Loucy (cell line): ENCODE measurements around the gene SNX24.

Experiments
- H2AFZ ChIP-seq: fragments of 200-600 bp; sonication (generic); 2 replicates; pipeline ENCODE4 v1.6.0; 2016; ENCODE audit warnings: antibody characterized with exemption, mild to moderate bottlenecking, low read length, moderate library complexity
- H3F3A ChIP-seq: fragments of 200-600 bp; 2 replicates; pipeline ENCODE4 v1.6.0; 2016; ENCODE audit warnings: antibody characterized with exemption, low read depth, mild to moderate bottlenecking
- H3K27me3 ChIP-seq: fragments of 200-600 bp; sonication (generic); 2 replicates; pipeline ENCODE4 v1.6.1; 2014; ENCODE audit warnings: low read length, mild to moderate bottlenecking; ENCODE audit not compliant: insufficient read depth, poor library complexity, severe bottlenecking
- H3K36me3 ChIP-seq: fragments of 200-600 bp; sonication (generic); 2 replicates; pipeline ENCODE4 v1.6.1; 2016; ENCODE audit warnings: low read length; ENCODE audit not compliant: insufficient read depth
- H3K4me1 ChIP-seq: fragments of 200-600 bp; sonication (generic); 2 replicates; pipeline ENCODE4 v1.5.1; 2014; ENCODE audit warnings: low read length, mild to moderate bottlenecking; ENCODE audit not compliant: insufficient read depth, poor library complexity, severe bottlenecking
- H3K4me2 ChIP-seq: fragments of 200-600 bp; sonication (generic); 2 replicates; pipeline ENCODE4 v1.6.0; 2014; ENCODE audit warnings: antibody characterized with exemption, low read length, low read depth, mild to moderate bottlenecking; ENCODE audit not compliant: poor library complexity, severe bottlenecking
- H3K4me3 ChIP-seq: fragments of 200-600 bp; sonication (generic); 2 replicates; pipeline ENCODE4 v1.5.1; 2014; ENCODE audit warnings: low read length, mild to moderate bottlenecking, mixed read lengths; ENCODE audit not compliant: poor library complexity, severe bottlenecking
- H3K79me2 ChIP-seq: fragments of 200-600 bp; sonication (generic); 2 replicates; pipeline ENCODE4 v1.6.1; 2014; ENCODE audit warnings: low read length; ENCODE audit not compliant: insufficient read depth
- H3K9ac ChIP-seq: fragments of 200-600 bp; sonication (generic); 2 replicates; pipeline ENCODE4 v1.6.0; 2014; ENCODE audit warnings: mild to moderate bottlenecking, low read depth, low read length, moderate library complexity; ENCODE audit not compliant: poor library complexity, severe bottlenecking
- H3K9me2 ChIP-seq: fragments of 200-600 bp; sonication (generic); replicated peaks from 2 replicates; pipeline ENCODE4 v1.6.1; 2016; ENCODE audit warnings: low read depth, low read length, mixed read lengths
- H3K9me3 ChIP-seq: fragments of 200-600 bp; sonication (generic); 2 replicates; pipeline ENCODE4 v1.6.1; 2014; ENCODE audit warnings: mild to moderate bottlenecking, antibody characterized with exemption, low read length, low read depth; ENCODE audit not compliant: insufficient read depth
- H4K20me1 ChIP-seq: fragments of 200-600 bp; sonication (generic); 2 replicates; pipeline ENCODE4 v1.6.0; 2014; ENCODE audit warnings: antibody characterized with exemption, low read length, mild to moderate bottlenecking; ENCODE audit not compliant: insufficient read depth, poor library complexity, severe bottlenecking
- EZH2phosphoT487 ChIP-seq: fragments of 200-600 bp; IDR thresholded peaks from 2 replicates; pipeline ENCODE4 v1.6.1; 2018; ENCODE audit warnings: antibody characterized with exemption, mild to moderate bottlenecking, moderate library complexity, borderline replicate concordance
- TF ChIP-seq, protein P1 (sequence below): fragments of 200-600 bp; sonication (generic); conservative IDR thresholded peaks from 2 replicates; pipeline ENCODE4 v1.5.1; 2014; ENCODE audit warnings: mild to moderate bottlenecking, antibody characterized with exemption, low read length

Gene SNX24

DNA sequence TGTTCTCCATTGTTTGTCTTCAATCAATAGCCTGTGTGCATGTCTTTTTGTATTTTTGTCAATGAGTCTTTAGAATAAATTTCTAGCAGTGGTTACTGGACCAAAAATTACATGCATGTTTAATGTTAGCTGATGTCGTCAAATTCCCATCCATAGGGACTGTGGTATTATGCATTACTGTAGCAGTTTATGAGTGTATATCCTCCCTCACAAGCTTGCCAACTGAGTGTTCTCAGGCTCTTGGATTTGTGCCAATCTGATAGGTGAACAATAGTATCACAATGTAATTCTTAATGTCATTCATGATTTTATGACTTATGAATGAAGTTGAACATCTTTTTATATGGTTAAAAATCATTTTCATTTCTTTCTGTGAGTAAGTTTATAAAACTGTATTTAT lies 13.0 kb downstream of the SNX24 start:
- Histone ChIP-seq H2AFZ (no peak overlapping the region), H3K79me2 (no peaks in the 10 kb centered on the region), H3K4me2 (no peak overlapping the region), H3K9ac (no peak overlapping the region), H3K27me3 (no peaks in the 10 kb centered on the region), H3K9me2 (no peaks in the 10 kb centered on the region), H4K20me1 (no peaks in the 10 kb centered on the region), H3F3A (no peaks in the 10 kb centered on the region), H3K4me3 (no peak overlapping the region), H3K36me3 (no peaks in the 10 kb centered on the region), H3K9me3 (no peaks in the 10 kb centered on the region), H3K4me1 (no peaks in the 10 kb centered on the region)
- TF ChIP-seq, protein P1, sequence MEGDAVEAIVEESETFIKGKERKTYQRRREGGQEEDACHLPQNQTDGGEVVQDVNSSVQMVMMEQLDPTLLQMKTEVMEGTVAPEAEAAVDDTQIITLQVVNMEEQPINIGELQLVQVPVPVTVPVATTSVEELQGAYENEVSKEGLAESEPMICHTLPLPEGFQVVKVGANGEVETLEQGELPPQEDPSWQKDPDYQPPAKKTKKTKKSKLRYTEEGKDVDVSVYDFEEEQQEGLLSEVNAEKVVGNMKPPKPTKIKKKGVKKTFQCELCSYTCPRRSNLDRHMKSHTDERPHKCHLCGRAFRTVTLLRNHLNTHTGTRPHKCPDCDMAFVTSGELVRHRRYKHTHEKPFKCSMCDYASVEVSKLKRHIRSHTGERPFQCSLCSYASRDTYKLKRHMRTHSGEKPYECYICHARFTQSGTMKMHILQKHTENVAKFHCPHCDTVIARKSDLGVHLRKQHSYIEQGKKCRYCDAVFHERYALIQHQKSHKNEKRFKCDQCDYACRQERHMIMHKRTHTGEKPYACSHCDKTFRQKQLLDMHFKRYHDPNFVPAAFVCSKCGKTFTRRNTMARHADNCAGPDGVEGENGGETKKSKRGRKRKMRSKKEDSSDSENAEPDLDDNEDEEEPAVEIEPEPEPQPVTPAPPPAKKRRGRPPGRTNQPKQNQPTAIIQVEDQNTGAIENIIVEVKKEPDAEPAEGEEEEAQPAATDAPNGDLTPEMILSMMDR = no peak
- TF ChIP-seq EZH2phosphoT487 = no peak

DNA sequence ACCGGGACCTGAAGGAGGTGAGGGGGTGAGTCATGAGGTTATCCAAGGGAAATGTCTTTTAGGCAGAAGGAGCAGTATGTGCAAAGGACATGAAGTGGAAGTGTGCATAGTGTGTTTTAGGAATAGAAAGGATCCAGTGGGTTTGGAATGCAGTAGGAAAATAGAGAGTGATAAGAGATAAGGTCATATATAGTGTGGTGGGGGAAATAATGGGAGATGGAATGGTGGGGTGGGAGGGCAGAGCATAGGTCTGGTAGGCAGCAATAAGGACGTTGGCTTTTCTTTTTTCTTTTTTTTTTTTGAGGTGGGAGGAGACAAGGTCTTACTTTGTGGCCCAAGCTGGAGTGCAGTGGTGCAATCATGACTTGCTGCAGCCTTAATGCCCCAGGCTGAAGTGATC lies 17.8 kb downstream of the SNX24 start:
- H3K36me3 ChIP-seq = no peaks in the 10 kb centered on the region
- H3K4me1 ChIP-seq = no peaks in the 10 kb centered on the region
- no peak overlapping the region for H3K4me2 ChIP-seq
- H3K9me2 ChIP-seq = no peaks in the 10 kb centered on the region
- no peaks in the 10 kb centered on the region for H3K79me2 ChIP-seq
- H3K9ac ChIP-seq = no peak overlapping the region
- no peaks in the 10 kb centered on the region for H3K9me3 ChIP-seq
- no peaks in the 10 kb centered on the region for H4K20me1 ChIP-seq
- H3K4me3 ChIP-seq = no peak overlapping the region
- H3F3A ChIP-seq = no peaks in the 10 kb centered on the region
- H2AFZ ChIP-seq = no peak overlapping the region
- H3K27me3 ChIP-seq = no peaks in the 10 kb centered on the region
- TF ChIP-seq EZH2phosphoT487 = no peak
- TF ChIP-seq, protein P1 = no peak

DNA sequence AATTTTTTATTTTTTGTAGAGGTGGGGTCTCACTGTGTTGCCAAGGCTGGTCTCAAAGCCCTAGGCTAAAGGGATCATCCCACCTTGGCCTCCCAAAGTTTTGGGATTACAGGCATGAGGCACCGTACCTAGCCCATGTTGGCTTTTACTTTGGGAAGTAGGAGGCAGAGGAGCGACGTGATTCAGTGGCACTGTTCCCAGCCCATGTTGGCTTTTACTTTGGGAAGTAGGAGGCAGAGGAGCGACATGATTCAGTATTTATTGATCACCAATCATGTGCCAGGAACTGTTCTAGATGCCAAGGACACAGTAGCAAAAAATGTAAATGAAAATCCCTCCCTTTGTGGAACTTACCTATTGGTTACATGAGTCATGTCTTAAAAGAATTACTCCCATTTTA lies 18.3 kb downstream of the SNX24 start:
- H3F3A ChIP-seq = no peaks in the 10 kb centered on the region
- H3K9ac ChIP-seq = no peak overlapping the region
- H3K4me2 ChIP-seq = no peak overlapping the region
- H2AFZ ChIP-seq = no peak overlapping the region
- TF ChIP-seq, protein P1 = no peak
- TF ChIP-seq EZH2phosphoT487 = no peak
- H3K27me3 ChIP-seq = no peaks in the 10 kb centered on the region
- no peak overlapping the region for H3K4me3 ChIP-seq
- no peaks in the 10 kb centered on the region for H3K4me1 ChIP-seq
- H3K9me2 ChIP-seq = no peaks in the 10 kb centered on the region
- no peaks in the 10 kb centered on the region for H3K36me3 ChIP-seq
- no peaks in the 10 kb centered on the region for H4K20me1 ChIP-seq
- no peaks in the 10 kb centered on the region for H3K79me2 ChIP-seq
- no peaks in the 10 kb centered on the region for H3K9me3 ChIP-seq
